ENCODE results near the gene PGK2. TPM values are rescaled to one million over a fixed set of nuclear protein-coding genes. Genes with fewer than 3 reads are reported as not detected.
"Not testable (repeated sequence)": the region's sequence is repeated elsewhere in the genome, so short reads cannot be mapped to it uniquely, and the experiment has no call there.

PGK2 gene
- total RNA-seq = not detected in 2 replicates

- Mint-ChIP-seq H3K4me3 (no peak within 1 kb of the TSS), H3K27ac (no peak within 1 kb of the TSS), H3K27me3 (ENCODE audit: insufficient read depth) (no peaks in the 10 kb centered on the region), H3K36me3 (ENCODE audit: low read depth) (no peaks in the 10 kb centered on the region), H3K4me1 (ENCODE audit: low read depth) (no peaks in the 10 kb centered on the region), H3K9me3 (no peaks in the 10 kb centered on the region)
- intact Hi-C loops (cut with micrococcal nuclease) = no loop called here
- DNase-seq (ENCODE audit: low spot score) = no peak
These were observed at the start of gene PGK2 for GRCh38 chr6:49787176-49787575. Gene PGK2, minus strand, starts transcription at chr6:49787285. Its CDS starts 98 bp downstream, at chr6:49787187.

GRCh38 chr6:49835140-49835539, 48.1 kb upstream of the PGK2 start:
- no peak overlapping the region for H3K4me3 Mint-ChIP-seq
- H3K4me1 Mint-ChIP-seq (ENCODE audit: low read depth) = no peaks in the 10 kb centered on the region
- H3K27me3 Mint-ChIP-seq (ENCODE audit: insufficient read depth) = no peaks in the 10 kb centered on the region
- H3K27ac Mint-ChIP-seq = no peak overlapping the region
- H3K36me3 Mint-ChIP-seq (ENCODE audit: low read depth) = no peaks in the 10 kb centered on the region
- H3K9me3 Mint-ChIP-seq = no peaks in the 10 kb centered on the region
- DNase-seq (ENCODE audit: low spot score) = no peak
- intact Hi-C loops (cut with micrococcal nuclease) = no loop called here

GRCh38 chr6:49833386-49833785, 46.3 kb upstream of the PGK2 start:
- no peak overlapping the region for H3K4me3 Mint-ChIP-seq
- no peak overlapping the region for H3K27ac Mint-ChIP-seq
- H3K4me1 Mint-ChIP-seq (ENCODE audit: low read depth) = no peaks in the 10 kb centered on the region
- H3K36me3 Mint-ChIP-seq (ENCODE audit: low read depth) = no peaks in the 10 kb centered on the region
- intact Hi-C loops (cut with micrococcal nuclease) = no loop called here
- no peak for DNase-seq (ENCODE audit: low spot score)
- H3K27me3 Mint-ChIP-seq (ENCODE audit: insufficient read depth) = no peaks in the 10 kb centered on the region
- H3K9me3 Mint-ChIP-seq = no peaks in the 10 kb centered on the region

- no peak for DNase-seq (ENCODE audit: low spot score)
- Mint-ChIP-seq H3K27ac (no peak overlapping the region), H3K36me3 (ENCODE audit: low read depth) (no peaks in the 10 kb centered on the region), H3K9me3 (no peaks in the 10 kb centered on the region), H3K27me3 (ENCODE audit: insufficient read depth) (no peaks in the 10 kb centered on the region), H3K4me1 (ENCODE audit: low read depth) (no peaks in the 10 kb centered on the region), H3K4me3 (no peak overlapping the region)
- intact Hi-C loops (cut with micrococcal nuclease) = no loop called here
These were observed 39.8 kb upstream of the PGK2 start for GRCh38 chr6:49826743-49827406.

- no peaks in the 10 kb centered on the region for H3K4me1 Mint-ChIP-seq (ENCODE audit: low read depth)
- H3K4me3 Mint-ChIP-seq = no peak overlapping the region
- no peaks in the 10 kb centered on the region for H3K27me3 Mint-ChIP-seq (ENCODE audit: insufficient read depth)
- intact Hi-C loops (cut with micrococcal nuclease) = no loop called here
- H3K36me3 Mint-ChIP-seq (ENCODE audit: low read depth) = no peaks in the 10 kb centered on the region
- no peaks in the 10 kb centered on the region for H3K9me3 Mint-ChIP-seq
- H3K27ac Mint-ChIP-seq = no peak overlapping the region
- DNase-seq (ENCODE audit: low spot score) = no peak
These were observed 28.1 kb upstream of the PGK2 start for GRCh38 chr6:49815166-49815565.

GRCh38 chr6:49813248-49813647, 26.2 kb upstream of the PGK2 start:
- Mint-ChIP-seq H3K27ac (no peak overlapping the region), H3K27me3 (ENCODE audit: insufficient read depth) (no peaks in the 10 kb centered on the region), H3K9me3 (no peaks in the 10 kb centered on the region), H3K4me1 (ENCODE audit: low read depth) (no peaks in the 10 kb centered on the region), H3K4me3 (no peak overlapping the region), H3K36me3 (ENCODE audit: low read depth) (no peaks in the 10 kb centered on the region)
- no peak for DNase-seq (ENCODE audit: low spot score)
- intact Hi-C loops (cut with micrococcal nuclease) = no loop called here

- Mint-ChIP-seq H3K27me3 (ENCODE audit: insufficient read depth) (peaks cover 2% of the 10 kb centered on the region), H3K36me3 (ENCODE audit: low read depth) (no peaks in the 10 kb centered on the region), H3K9me3 (no peaks in the 10 kb centered on the region), H3K4me3 (no peak overlapping the region), H3K4me1 (ENCODE audit: low read depth) (no peaks in the 10 kb centered on the region), H3K27ac (no peak overlapping the region)
- intact Hi-C loops (cut with micrococcal nuclease) = no loop called here
- DNase-seq (ENCODE audit: low spot score) = no peak
These were observed 19.1 kb upstream of the PGK2 start for GRCh38 chr6:49806145-49806544.

GRCh38 chr6:49805246-49805645, 18.2 kb upstream of the PGK2 start:
- DNase-seq (ENCODE audit: low spot score) = no peak
- Mint-ChIP-seq H3K27ac (no peak overlapping the region), H3K4me1 (ENCODE audit: low read depth) (no peaks in the 10 kb centered on the region), H3K4me3 (no peak overlapping the region), H3K27me3 (ENCODE audit: insufficient read depth) (peaks cover 2% of the 10 kb centered on the region), H3K9me3 (no peaks in the 10 kb centered on the region), H3K36me3 (ENCODE audit: low read depth) (no peaks in the 10 kb centered on the region)
- intact Hi-C loops (cut with micrococcal nuclease) = no loop called here

- no peaks in the 10 kb centered on the region for H3K9me3 Mint-ChIP-seq
- intact Hi-C loops (cut with micrococcal nuclease) = no loop called here
- no peaks in the 10 kb centered on the region for H3K4me1 Mint-ChIP-seq (ENCODE audit: low read depth)
- H3K27ac Mint-ChIP-seq = no peak overlapping the region
- DNase-seq (ENCODE audit: low spot score) = no peak
- no peak overlapping the region for H3K4me3 Mint-ChIP-seq
- no peaks in the 10 kb centered on the region for H3K36me3 Mint-ChIP-seq (ENCODE audit: low read depth)
- peaks cover 2% of the 10 kb centered on the region for H3K27me3 Mint-ChIP-seq (ENCODE audit: insufficient read depth)
These were observed 14.4 kb upstream of the PGK2 start for GRCh38 chr6:49801525-49801924.

- H3K36me3 Mint-ChIP-seq (ENCODE audit: low read depth) = no peaks in the 10 kb centered on the region
- H3K27me3 Mint-ChIP-seq (ENCODE audit: insufficient read depth) = no peaks in the 10 kb centered on the region
- intact Hi-C loops (cut with micrococcal nuclease) = no loop called here
- no peak overlapping the region for H3K27ac Mint-ChIP-seq
- H3K4me1 Mint-ChIP-seq (ENCODE audit: low read depth) = no peaks in the 10 kb centered on the region
- DNase-seq (ENCODE audit: low spot score) = no peak
- H3K9me3 Mint-ChIP-seq = no peaks in the 10 kb centered on the region
- no peak overlapping the region for H3K4me3 Mint-ChIP-seq
These were observed 12.0 kb upstream of the PGK2 start for GRCh38 chr6:49799090-49799489.

- H3K27ac Mint-ChIP-seq; H3K4me3 Mint-ChIP-seq; H3K4me1 Mint-ChIP-seq (ENCODE audit: low read depth); H3K9me3 Mint-ChIP-seq; H3K36me3 Mint-ChIP-seq (ENCODE audit: low read depth); H3K27me3 Mint-ChIP-seq (ENCODE audit: insufficient read depth); DNase-seq (ENCODE audit: low spot score); intact Hi-C loops (cut with micrococcal nuclease): not testable (repeated sequence)
These were observed 9.9 kb upstream of the PGK2 start for GRCh38 chr6:49796842-49797455.

GRCh38 chr6:49790341-49790740, 3.3 kb upstream of the PGK2 start:
- Mint-ChIP-seq H3K4me1 (ENCODE audit: low read depth) (no peaks in the 10 kb centered on the region), H3K36me3 (ENCODE audit: low read depth) (no peaks in the 10 kb centered on the region), H3K27ac (no peak overlapping the region), H3K4me3 (no peak overlapping the region), H3K27me3 (ENCODE audit: insufficient read depth) (no peaks in the 10 kb centered on the region), H3K9me3 (no peaks in the 10 kb centered on the region)
- DNase-seq (ENCODE audit: low spot score) = no peak
- intact Hi-C loops (cut with micrococcal nuclease) = no loop called here

- Mint-ChIP-seq H3K27me3 (ENCODE audit: insufficient read depth) (no peaks in the 10 kb centered on the region), H3K36me3 (ENCODE audit: low read depth) (no peaks in the 10 kb centered on the region), H3K27ac (no peak overlapping the region), H3K4me3 (no peak overlapping the region), H3K4me1 (ENCODE audit: low read depth) (no peaks in the 10 kb centered on the region), H3K9me3 (no peaks in the 10 kb centered on the region)
- intact Hi-C loops (cut with micrococcal nuclease) = no loop called here
- DNase-seq (ENCODE audit: low spot score) = no peak
These were observed 2.8 kb downstream of the PGK2 start for GRCh38 chr6:49784272-49784671.

GRCh38 chr6:49782725-49783124, 4.4 kb downstream of the PGK2 start:
- Mint-ChIP-seq H3K4me1 (ENCODE audit: low read depth) (no peaks in the 10 kb centered on the region), H3K27ac (no peak overlapping the region)
- intact Hi-C loops (cut with micrococcal nuclease) = no loop called here

More at GRCh38 chr6:49782725-49783124, 4.4 kb downstream of the PGK2 start:
- Mint-ChIP-seq H3K9me3 (no peaks in the 10 kb centered on the region), H3K36me3 (ENCODE audit: low read depth) (no peaks in the 10 kb centered on the region), H3K27me3 (ENCODE audit: insufficient read depth) (no peaks in the 10 kb centered on the region), H3K4me3 (no peak overlapping the region)
- DNase-seq (ENCODE audit: low spot score) = no peak

All from activated T-helper 1 cell treated with anti-CD3 and anti-CD28 coated beads, Interleukin-12 subunit alpha, Interleukin-12 subunit beta, Interleukin-2, Interleukin-4 antibody, amounts not matched to agents 30 ng/mL and 10 ng/mL and 1 ng/mL, durations not matched to agents 14 hours and 24 hours and 36 hours (primary cell).